ENCODE measurements around the gene COPZ2.

- TF ChIP-seq CTCF (conservative IDR thresholded peaks at IDR 0.05) (no peak), ZFX (IDR thresholded peaks at IDR 0.05) (no peak)
Observed at GRCh38 chr17:47986520-47986919, 51.1 kb downstream of the COPZ2 start.
